HEK293 (cell line): ENCODE measurements around the gene RSPH10B.
A peak's percentile ranks its signal among the peaks of the same experiment; 100 is the strongest.

ENCODE experiments used
- IKZF3 ChIP-seq: fragments of 450-650 bp; IDR thresholded peaks from 2 replicates; pipeline ENCODE4 v1.5.0; 2018; ENCODE audit warnings: missing biosample characterization, mild to moderate bottlenecking, missing genetic modification characterization, moderate library complexity
- KLF8 ChIP-seq: fragments of 450-650 bp; formaldehyde crosslinking; IDR thresholded peaks from 2 replicates; pipeline ENCODE4 v1.5.1; 2016; ENCODE audit warnings: missing biosample characterization, missing genetic modification characterization
- MYNN ChIP-seq: fragments of 450-650 bp; formaldehyde crosslinking; IDR thresholded peaks from 2 replicates; pipeline ENCODE4 v1.5.1; 2016; ENCODE audit warnings: missing biosample characterization, missing genetic modification characterization, borderline replicate concordance
- MZF1 ChIP-seq: fragments of 450-650 bp; formaldehyde crosslinking; IDR thresholded peaks from 2 replicates; pipeline ENCODE4 v1.5.1; 2017; ENCODE audit warnings: missing biosample characterization, missing genetic modification characterization, borderline replicate concordance
- REPIN1 ChIP-seq: fragments of 450-650 bp; formaldehyde crosslinking; IDR thresholded peaks from 2 replicates; pipeline ENCODE4 v1.5.1; 2017; ENCODE audit warnings: missing biosample characterization, missing genetic modification characterization, low read depth
- SP7 ChIP-seq: fragments of 450-650 bp; formaldehyde crosslinking; IDR thresholded peaks from 2 replicates; pipeline ENCODE4 v1.5.1; 2016; ENCODE audit warnings: missing biosample characterization, missing genetic modification characterization
- ZBTB17 ChIP-seq: fragments of 450-650 bp; formaldehyde crosslinking; IDR thresholded peaks from 2 replicates; pipeline ENCODE4 v1.5.1; 2016; ENCODE audit warnings: missing biosample characterization, missing genetic modification characterization
- ZNF132 ChIP-seq: fragments of 450-650 bp; formaldehyde crosslinking; IDR thresholded peaks from 2 replicates; pipeline ENCODE4 v1.5.1; 2017; ENCODE audit warnings: missing biosample characterization, missing genetic modification characterization, borderline replicate concordance
- ZNF133 ChIP-seq: fragments of 450-650 bp; formaldehyde crosslinking; IDR thresholded peaks from 2 replicates; pipeline ENCODE4 v1.5.1; 2016; ENCODE audit warnings: missing biosample characterization, missing genetic modification characterization
- ZNF19 ChIP-seq: fragments of 450-650 bp; formaldehyde crosslinking; IDR thresholded peaks from 2 replicates; pipeline ENCODE4; 2016; ENCODE audit warnings: missing biosample characterization, missing genetic modification characterization, low read depth
- ZNF266 ChIP-seq: fragments of 450-650 bp; formaldehyde crosslinking; IDR thresholded peaks from 2 replicates; pipeline ENCODE4 v1.5.1; 2016; ENCODE audit warnings: missing biosample characterization, missing genetic modification characterization, low read depth
- ZNF324 ChIP-seq: fragments of 450-650 bp; formaldehyde crosslinking; IDR thresholded peaks from 2 replicates; pipeline ENCODE4 v1.5.1; 2016; ENCODE audit warnings: missing biosample characterization, missing genetic modification characterization
- ZNF335 ChIP-seq: fragments of 450-650 bp; formaldehyde crosslinking; conservative IDR thresholded peaks from 2 replicates; pipeline ENCODE4 v1.5.1; 2016; ENCODE audit warnings: missing biosample characterization, missing genetic modification characterization
- ZNF350 ChIP-seq: fragments of 450-650 bp; formaldehyde crosslinking; IDR thresholded peaks from 2 replicates; pipeline ENCODE4 v1.5.0; 2017; ENCODE audit warnings: missing biosample characterization, mild to moderate bottlenecking, missing genetic modification characterization
- ZNF366 ChIP-seq: fragments of 450-650 bp; formaldehyde crosslinking; conservative IDR thresholded peaks from 2 replicates; pipeline ENCODE4 v1.5.1; 2016; ENCODE audit warnings: missing biosample characterization, missing genetic modification characterization
- ZNF404 ChIP-seq: fragments of 450-650 bp; formaldehyde crosslinking; IDR thresholded peaks from 2 replicates; pipeline ENCODE4 v1.5.1; 2017; ENCODE audit warnings: missing biosample characterization, missing genetic modification characterization
- ZNF473 ChIP-seq: fragments of 450-650 bp; formaldehyde crosslinking; IDR thresholded peaks from 2 replicates; pipeline ENCODE4 v1.5.1; 2017; ENCODE audit warnings: missing biosample characterization, missing genetic modification characterization
- ZNF48 ChIP-seq: fragments of 450-650 bp; formaldehyde crosslinking; IDR thresholded peaks from 2 replicates; pipeline ENCODE4 v1.5.1; 2016; ENCODE audit warnings: missing biosample characterization, missing genetic modification characterization
- ZNF501 ChIP-seq: fragments of 450-650 bp; formaldehyde crosslinking; IDR thresholded peaks from 2 replicates; pipeline ENCODE4 v1.5.1; 2016; ENCODE audit warnings: missing biosample characterization, missing genetic modification characterization
- ZNF561 ChIP-seq: fragments of 450-650 bp; IDR thresholded peaks from 2 replicates; pipeline ENCODE4 v1.5.1; 2018; ENCODE audit warnings: missing biosample characterization, missing genetic modification characterization, borderline replicate concordance
- ZNF623 ChIP-seq: fragments of 450-650 bp; formaldehyde crosslinking; IDR thresholded peaks from 2 replicates; pipeline ENCODE4 v1.5.1; 2016; ENCODE audit warnings: missing biosample characterization, missing genetic modification characterization
- ZNF670 ChIP-seq: fragments of 450-650 bp; formaldehyde crosslinking; IDR thresholded peaks from 2 replicates; pipeline ENCODE4 v1.5.1; 2016; ENCODE audit warnings: missing biosample characterization, missing genetic modification characterization, low read depth
- ZNF768 ChIP-seq: fragments of 450-650 bp; formaldehyde crosslinking; IDR thresholded peaks from 2 replicates; pipeline ENCODE4 v1.5.1; 2018; ENCODE audit warnings: missing biosample characterization, mild to moderate bottlenecking, missing genetic modification characterization
- ZNF785 ChIP-seq: fragments of 450-650 bp; formaldehyde crosslinking; IDR thresholded peaks from 2 replicates; pipeline ENCODE4 v1.5.1; 2016; ENCODE audit warnings: missing biosample characterization, missing genetic modification characterization
- ZNF843 ChIP-seq: fragments of 450-650 bp; formaldehyde crosslinking; IDR thresholded peaks from 2 replicates; pipeline ENCODE4 v1.5.1; 2016; ENCODE audit warnings: missing biosample characterization, missing genetic modification characterization
- TF ChIP-seq, protein P1 (sequence below): fragments of 450-650 bp; formaldehyde crosslinking; IDR thresholded peaks from 2 replicates; pipeline ENCODE4 v1.5.1; 2017; ENCODE audit warnings: missing biosample characterization, missing genetic modification characterization
- TF ChIP-seq, protein P2 (sequence below): IDR thresholded peaks from 2 replicates; pipeline ENCODE4 v1.6.1; 2011; ENCODE audit warnings: mild to moderate bottlenecking, low read depth, low read length, borderline replicate concordance
- TF ChIP-seq, protein P3 (sequence below): fragments of 450-650 bp; formaldehyde crosslinking; IDR thresholded peaks from 2 replicates; pipeline ENCODE4 v1.5.1; 2016; ENCODE audit warnings: missing biosample characterization, missing genetic modification characterization
- TF ChIP-seq, protein P4 (sequence below): fragments of 450-650 bp; formaldehyde crosslinking; IDR thresholded peaks from 2 replicates; pipeline ENCODE4 v1.5.1; 2016; ENCODE audit warnings: missing biosample characterization, missing genetic modification characterization
- TF ChIP-seq, protein P5 (sequence below): fragments of 450-650 bp; formaldehyde crosslinking; conservative IDR thresholded peaks from 2 replicates; pipeline ENCODE4 v1.5.1; 2016; ENCODE audit warnings: low read depth, missing biosample characterization, missing genetic modification characterization

Gene RSPH10B

DNA sequence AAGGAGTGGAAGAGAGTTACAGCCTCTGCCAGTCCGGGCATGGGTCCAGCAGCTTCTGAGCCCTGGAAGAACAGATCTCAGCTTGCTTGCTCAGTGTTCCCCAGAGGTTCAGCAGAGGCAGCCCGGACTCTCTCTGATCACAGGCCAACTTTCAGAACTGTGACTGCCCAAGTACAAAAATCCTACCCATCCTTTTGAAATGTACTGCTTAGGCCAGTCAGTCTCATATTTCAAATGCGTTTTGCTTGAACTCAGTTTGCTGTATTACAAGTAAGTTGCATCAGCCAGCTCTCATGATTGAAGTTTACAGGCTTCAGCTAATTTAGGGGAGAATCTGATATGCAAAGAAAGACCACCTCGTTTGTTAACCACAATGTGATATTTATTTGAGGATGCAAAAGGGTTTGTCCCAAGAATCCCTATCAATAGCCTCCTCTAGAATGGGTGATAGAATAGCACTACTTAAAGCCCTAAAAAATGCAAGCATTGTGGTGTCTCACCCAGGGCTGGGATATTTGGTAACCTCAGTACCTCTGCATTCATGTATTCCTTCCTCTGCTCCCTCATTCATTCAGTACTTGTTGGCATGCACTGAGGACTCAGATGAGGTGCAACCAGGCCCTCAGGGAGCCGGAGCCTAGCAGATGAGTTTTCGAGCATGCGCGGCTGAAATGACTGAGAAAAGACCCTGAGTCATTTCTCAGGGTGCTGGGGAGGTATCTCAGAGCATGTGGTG lies 45.6 kb upstream of the RSPH10B start (continued):
- TF ChIP-seq, protein P1, sequence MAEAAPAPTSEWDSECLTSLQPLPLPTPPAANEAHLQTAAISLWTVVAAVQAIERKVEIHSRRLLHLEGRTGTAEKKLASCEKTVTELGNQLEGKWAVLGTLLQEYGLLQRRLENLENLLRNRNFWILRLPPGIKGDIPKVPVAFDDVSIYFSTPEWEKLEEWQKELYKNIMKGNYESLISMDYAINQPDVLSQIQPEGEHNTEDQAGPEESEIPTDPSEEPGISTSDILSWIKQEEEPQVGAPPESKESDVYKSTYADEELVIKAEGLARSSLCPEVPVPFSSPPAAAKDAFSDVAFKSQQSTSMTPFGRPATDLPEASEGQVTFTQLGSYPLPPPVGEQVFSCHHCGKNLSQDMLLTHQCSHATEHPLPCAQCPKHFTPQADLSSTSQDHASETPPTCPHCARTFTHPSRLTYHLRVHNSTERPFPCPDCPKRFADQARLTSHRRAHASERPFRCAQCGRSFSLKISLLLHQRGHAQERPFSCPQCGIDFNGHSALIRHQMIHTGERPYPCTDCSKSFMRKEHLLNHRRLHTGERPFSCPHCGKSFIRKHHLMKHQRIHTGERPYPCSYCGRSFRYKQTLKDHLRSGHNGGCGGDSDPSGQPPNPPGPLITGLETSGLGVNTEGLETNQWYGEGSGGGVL (tag by site-specific recombination): no peak
- TF ChIP-seq MYNN (no peak), ZNF768 (no peak), ZNF561 (0 out of 2 replicates have a peak, but pooled peaks have one; percentile 31), IKZF3 (peak; percentile 63), ZNF623 (no peak), ZBTB17 (tag by site-specific recombination) (peak; percentile 85), ZNF132 (tag by site-specific recombination) (no peak), SP7 (tag by site-specific recombination) (peak; percentile 36), ZNF266 (tag by site-specific recombination) (no peak), ZNF501 (tag by site-specific recombination) (no peak), ZNF324 (tag by site-specific recombination) (0 out of 2 replicates have a peak, but pooled peaks have one; percentile 31), ZNF785 (tag by site-specific recombination) (no peak), ZNF19 (no peak), ZNF335 (tag by site-specific recombination) (0 out of 2 replicates have a peak, but pooled peaks have one; percentile 20), ZNF48 (tag by site-specific recombination) (no peak), ZNF133 (tag by site-specific recombination) (no peak), ZNF404 (tag by site-specific recombination) (no peak), ZNF843 (tag by site-specific recombination) (peak; percentile 46; the same call in 1 of the 2 replicates), KLF8 (tag by site-specific recombination) (no peak), MZF1 (tag by site-specific recombination) (no peak), ZNF473 (tag by site-specific recombination) (no peak), ZNF350 (tag by site-specific recombination) (no peak), ZNF366 (peak; percentile 87), REPIN1 (tag by site-specific recombination) (no peak), ZNF670 (no peak)
- TF ChIP-seq, protein P2, sequence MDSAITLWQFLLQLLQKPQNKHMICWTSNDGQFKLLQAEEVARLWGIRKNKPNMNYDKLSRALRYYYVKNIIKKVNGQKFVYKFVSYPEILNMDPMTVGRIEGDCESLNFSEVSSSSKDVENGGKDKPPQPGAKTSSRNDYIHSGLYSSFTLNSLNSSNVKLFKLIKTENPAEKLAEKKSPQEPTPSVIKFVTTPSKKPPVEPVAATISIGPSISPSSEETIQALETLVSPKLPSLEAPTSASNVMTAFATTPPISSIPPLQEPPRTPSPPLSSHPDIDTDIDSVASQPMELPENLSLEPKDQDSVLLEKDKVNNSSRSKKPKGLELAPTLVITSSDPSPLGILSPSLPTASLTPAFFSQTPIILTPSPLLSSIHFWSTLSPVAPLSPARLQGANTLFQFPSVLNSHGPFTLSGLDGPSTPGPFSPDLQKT: no peak
- TF ChIP-seq, protein P3, sequence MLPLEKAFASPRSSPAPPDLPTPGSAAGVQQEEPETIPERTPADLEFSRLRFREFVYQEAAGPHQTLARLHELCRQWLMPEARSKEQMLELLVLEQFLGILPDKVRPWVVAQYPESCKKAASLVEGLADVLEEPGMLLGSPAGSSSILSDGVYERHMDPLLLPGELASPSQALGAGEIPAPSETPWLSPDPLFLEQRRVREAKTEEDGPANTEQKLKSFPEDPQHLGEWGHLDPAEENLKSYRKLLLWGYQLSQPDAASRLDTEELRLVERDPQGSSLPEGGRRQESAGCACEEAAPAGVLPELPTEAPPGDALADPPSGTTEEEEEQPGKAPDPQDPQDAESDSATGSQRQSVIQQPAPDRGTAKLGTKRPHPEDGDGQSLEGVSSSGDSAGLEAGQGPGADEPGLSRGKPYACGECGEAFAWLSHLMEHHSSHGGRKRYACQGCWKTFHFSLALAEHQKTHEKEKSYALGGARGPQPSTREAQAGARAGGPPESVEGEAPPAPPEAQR (tag by site-specific recombination): no peak
- TF ChIP-seq, protein P4, sequence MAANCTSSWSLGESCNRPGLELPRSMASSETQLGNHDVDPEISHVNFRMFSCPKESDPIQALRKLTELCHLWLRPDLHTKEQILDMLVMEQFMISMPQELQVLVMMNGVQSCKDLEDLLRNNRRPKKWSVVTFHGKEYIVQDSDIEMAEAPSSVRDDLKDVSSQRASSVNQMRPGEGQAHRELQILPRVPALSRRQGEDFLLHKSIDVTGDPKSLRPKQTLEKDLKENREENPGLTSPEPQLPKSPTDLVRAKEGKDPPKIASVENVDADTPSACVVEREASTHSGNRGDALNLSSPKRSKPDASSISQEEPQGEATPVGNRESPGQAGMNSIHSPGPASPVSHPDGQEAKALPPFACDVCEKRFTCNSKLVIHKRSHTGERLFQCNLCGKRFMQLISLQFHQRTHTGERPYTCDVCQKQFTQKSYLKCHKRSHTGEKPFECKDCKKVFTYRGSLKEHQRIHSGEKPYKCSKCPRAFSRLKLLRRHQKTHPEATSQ (tag by site-specific recombination): no peak
- TF ChIP-seq, protein P5, sequence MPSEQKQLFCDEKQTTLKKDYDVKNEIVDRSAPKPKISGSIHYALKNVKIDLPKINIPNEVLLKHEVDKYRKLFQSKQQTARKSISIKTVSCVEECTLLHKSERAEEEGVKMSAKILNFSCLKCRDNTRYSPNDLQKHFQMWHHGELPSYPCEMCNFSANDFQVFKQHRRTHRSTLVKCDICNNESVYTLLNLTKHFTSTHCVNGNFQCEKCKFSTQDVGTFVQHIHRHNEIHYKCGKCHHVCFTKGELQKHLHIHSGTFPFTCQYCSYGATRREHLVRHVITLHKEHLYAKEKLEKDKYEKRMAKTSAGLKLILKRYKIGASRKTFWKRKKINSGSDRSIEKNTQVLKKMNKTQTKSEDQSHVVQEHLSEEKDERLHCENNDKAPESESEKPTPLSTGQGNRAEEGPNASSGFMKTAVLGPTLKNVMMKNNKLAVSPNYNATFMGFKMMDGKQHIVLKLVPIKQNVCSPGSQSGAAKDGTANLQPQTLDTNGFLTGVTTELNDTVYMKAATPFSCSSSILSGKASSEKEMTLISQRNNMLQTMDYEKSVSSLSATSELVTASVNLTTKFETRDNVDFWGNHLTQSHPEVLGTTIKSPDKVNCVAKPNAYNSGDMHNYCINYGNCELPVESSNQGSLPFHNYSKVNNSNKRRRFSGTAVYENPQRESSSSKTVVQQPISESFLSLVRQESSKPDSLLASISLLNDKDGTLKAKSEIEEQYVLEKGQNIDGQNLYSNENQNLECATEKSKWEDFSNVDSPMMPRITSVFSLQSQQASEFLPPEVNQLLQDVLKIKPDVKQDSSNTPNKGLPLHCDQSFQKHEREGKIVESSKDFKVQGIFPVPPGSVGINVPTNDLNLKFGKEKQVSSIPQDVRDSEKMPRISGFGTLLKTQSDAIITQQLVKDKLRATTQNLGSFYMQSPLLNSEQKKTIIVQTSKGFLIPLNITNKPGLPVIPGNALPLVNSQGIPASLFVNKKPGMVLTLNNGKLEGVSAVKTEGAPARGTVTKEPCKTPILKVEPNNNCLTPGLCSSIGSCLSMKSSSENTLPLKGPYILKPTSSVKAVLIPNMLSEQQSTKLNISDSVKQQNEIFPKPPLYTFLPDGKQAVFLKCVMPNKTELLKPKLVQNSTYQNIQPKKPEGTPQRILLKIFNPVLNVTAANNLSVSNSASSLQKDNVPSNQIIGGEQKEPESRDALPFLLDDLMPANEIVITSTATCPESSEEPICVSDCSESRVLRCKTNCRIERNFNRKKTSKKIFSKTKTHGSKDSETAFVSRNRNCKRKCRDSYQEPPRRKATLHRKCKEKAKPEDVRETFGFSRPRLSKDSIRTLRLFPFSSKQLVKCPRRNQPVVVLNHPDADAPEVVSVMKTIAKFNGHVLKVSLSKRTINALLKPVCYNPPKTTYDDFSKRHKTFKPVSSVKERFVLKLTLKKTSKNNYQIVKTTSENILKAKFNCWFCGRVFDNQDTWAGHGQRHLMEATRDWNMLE (tag by site-specific recombination): no peak
